ENCODE measurements around the gene HAAO.

DNA sequence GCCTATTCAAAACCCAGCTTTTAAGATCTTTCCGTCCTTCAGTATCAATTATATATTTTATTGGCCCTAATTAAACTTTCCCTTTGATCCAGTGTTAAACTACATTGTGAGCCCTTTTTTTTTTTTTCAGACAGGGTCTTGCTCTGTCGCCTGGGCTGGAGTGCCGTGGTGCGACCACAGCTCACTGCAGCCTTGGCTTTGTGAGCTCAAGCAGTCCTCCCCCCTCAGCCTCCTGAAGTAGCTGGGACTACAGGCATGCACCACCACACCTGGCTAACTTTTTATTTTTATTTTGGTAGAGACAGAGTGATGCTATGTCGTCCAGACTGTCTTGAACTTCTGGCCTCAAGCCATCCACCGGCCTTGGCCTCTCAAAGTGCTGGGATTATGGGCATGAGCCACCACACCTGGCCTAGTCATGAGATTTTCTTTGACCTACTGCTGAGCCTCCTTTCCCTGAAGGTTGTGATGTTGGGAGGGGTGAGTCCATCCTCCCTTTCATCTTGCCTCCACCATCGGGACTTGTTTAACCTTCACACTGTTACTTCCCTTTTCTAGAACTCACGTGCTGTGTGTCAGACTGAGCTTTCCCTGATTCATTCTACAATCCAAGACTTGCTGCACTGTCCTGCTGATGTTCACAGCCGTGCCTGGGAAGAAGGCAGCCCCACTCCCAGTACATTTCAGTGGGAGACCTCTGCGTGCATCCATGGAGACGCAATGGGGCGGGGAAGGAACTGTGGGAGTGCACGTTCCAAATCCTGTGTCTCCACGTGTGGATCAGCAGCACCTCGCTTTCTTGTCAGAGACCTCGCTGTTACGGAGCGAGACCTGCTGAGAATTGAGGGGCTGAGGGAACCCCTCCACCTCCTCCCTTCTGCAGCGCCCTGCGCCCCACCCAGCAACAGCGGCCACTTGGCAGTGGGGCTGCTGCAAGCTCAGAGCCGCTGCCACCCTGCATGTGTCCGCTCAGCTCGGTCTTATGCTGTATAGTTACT, 39.3 kb downstream of the HAAO start:
- TF ChIP-seq EZH2 (IDR thresholded peaks at IDR 0.05; ENCODE audit: low read length, unreplicated experiment) (no peak), EZH2phosphoT487 (IDR thresholded peaks at IDR 0.05; ENCODE audit: borderline replicate concordance, low read length) (no peak)
- TF ChIP-seq, protein P1, sequence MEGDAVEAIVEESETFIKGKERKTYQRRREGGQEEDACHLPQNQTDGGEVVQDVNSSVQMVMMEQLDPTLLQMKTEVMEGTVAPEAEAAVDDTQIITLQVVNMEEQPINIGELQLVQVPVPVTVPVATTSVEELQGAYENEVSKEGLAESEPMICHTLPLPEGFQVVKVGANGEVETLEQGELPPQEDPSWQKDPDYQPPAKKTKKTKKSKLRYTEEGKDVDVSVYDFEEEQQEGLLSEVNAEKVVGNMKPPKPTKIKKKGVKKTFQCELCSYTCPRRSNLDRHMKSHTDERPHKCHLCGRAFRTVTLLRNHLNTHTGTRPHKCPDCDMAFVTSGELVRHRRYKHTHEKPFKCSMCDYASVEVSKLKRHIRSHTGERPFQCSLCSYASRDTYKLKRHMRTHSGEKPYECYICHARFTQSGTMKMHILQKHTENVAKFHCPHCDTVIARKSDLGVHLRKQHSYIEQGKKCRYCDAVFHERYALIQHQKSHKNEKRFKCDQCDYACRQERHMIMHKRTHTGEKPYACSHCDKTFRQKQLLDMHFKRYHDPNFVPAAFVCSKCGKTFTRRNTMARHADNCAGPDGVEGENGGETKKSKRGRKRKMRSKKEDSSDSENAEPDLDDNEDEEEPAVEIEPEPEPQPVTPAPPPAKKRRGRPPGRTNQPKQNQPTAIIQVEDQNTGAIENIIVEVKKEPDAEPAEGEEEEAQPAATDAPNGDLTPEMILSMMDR (conservative IDR thresholded peaks at IDR 0.05; ENCODE audit: low read depth, low read length), result no peak
